Iris pigment epithelial cell (primary cell): ENCODE measurements around the gene CHDH.

Experiments
- DNase-seq: peaks from one replicate; pipeline ENCODE4 v3.0.0-alpha.2; 2011; ENCODE audit warnings: low read depth

CHDH gene

GRCh38 chr3:53846134-53846850 is at the start of gene CHDH, which contains the start of gene IL17RB:
Gene CHDH (minus strand): TSS chr3:53846419. CDS start chr3:53824008, 22,411 bp downstream.
Gene IL17RB (plus strand): TSS chr3:53846568. CDS start chr3:53846589, 21 bp downstream.
- no peak for DNase-seq

GRCh38 chr3:53892286-53892637 is 46.0 kb upstream of the CHDH start:
- no peak for DNase-seq

- DNase-seq = peak; percentile 100
Measured at GRCh38 chr3:53891497-53892285, 45.5 kb upstream of the CHDH start, which contains the start of gene SELENOK. Gene SELENOK (minus strand): TSS chr3:53891859.

GRCh38 chr3:53890726-53891475 is 44.7 kb upstream of the CHDH start:
- DNase-seq = peak; percentile 44

GRCh38 chr3:53888232-53888631 is 42.0 kb upstream of the CHDH start:
- no peak for DNase-seq

GRCh38 chr3:53887446-53887845 is 41.2 kb upstream of the CHDH start:
- no peak for DNase-seq

- peak; percentile 41 for DNase-seq
Measured at GRCh38 chr3:53885239-53885638, 39.0 kb upstream of the CHDH start.

- DNase-seq = no peak
Measured at GRCh38 chr3:53884623-53885022, 38.4 kb upstream of the CHDH start.

GRCh38 chr3:53883008-53883407 is 36.8 kb upstream of the CHDH start:
- no peak for DNase-seq

GRCh38 chr3:53881691-53882593 is 35.7 kb upstream of the CHDH start, which contains the start of gene ACTR8:
Gene ACTR8 (minus strand): TSS chr3:53882152. CDS start chr3:53882101, 51 bp downstream.
- peak; percentile 80 for DNase-seq

- peak; percentile 72 for DNase-seq
Measured at GRCh38 chr3:53880396-53881345, 34.5 kb upstream of the CHDH start.

GRCh38 chr3:53865732-53866499 is 19.7 kb upstream of the CHDH start:
- DNase-seq = no peak

GRCh38 chr3:53863145-53863544 is 16.9 kb upstream of the CHDH start:
- no peak for DNase-seq

- DNase-seq = no peak
Measured at GRCh38 chr3:53862241-53862640, 16.0 kb upstream of the CHDH start.

- no peak for DNase-seq
Measured at GRCh38 chr3:53860196-53860595, 14.0 kb upstream of the CHDH start.

GRCh38 chr3:53859178-53859577 is 13.0 kb upstream of the CHDH start:
- DNase-seq = no peak

GRCh38 chr3:53858096-53858741 is 12.0 kb upstream of the CHDH start:
- DNase-seq = no peak

- no peak for DNase-seq
Measured at GRCh38 chr3:53856964-53857363, 10.7 kb upstream of the CHDH start.

GRCh38 chr3:53850895-53851294 is 4.7 kb upstream of the CHDH start:
- DNase-seq = peak; percentile 46
